Measurements from ENCODE around the gene OGDH.
"Not testable (repeated sequence)": the region's sequence is repeated elsewhere in the genome, so short reads cannot be mapped to it uniquely, and the experiment has no call there.

OGDH gene

GRCh38 chr7:44678471-44679179 lies 72.2 kb downstream of the OGDH start:
- no peak for DNase-seq

GRCh38 chr7:44681645-44682044 lies 75.2 kb downstream of the OGDH start:
- DNase-seq, result no peak

DNA sequence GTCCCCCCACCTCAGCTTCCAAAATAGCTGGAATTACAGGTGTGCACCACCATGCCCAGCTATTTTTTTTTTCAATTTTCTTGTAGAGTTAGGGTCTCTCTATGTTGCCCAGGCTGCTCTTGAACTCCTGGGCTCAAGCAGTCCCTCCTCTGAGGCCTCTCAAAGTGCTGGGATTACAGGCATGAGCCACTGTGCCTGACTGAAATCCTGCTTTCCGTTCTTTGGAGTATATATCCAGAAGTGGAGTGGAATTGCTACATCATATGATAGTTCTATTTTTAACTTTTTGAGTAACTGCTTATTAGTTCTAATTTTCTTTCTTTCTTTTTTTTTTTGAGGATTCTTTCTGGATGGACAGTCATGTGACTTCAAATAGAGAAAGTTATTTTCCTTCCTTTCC lies 79.3 kb downstream of the OGDH start:
- no peak for DNase-seq

DNA sequence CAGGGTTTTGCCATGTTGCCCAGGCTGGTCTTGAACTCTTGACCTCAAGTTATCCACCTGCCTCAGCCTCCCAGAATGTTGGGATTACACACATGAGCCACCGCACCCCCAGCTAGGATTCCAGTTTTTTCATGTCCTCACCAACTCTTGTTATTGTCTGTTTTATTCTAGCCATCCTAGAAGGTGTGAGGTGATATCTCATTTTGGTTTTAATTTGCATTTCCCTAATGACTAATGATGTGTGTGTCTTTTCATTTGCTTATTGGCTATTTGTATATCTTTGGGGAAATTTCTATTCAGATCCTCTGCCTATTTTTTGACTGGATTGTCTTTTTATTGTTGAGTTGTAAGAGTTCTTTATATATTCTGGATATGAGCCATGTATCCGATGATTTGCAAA lies 83.0 kb downstream of the OGDH start:
- no peak for DNase-seq

GRCh38 chr7:44693641-44694313 lies 87.3 kb downstream of the OGDH start:
- DNase-seq, result no peak

DNA sequence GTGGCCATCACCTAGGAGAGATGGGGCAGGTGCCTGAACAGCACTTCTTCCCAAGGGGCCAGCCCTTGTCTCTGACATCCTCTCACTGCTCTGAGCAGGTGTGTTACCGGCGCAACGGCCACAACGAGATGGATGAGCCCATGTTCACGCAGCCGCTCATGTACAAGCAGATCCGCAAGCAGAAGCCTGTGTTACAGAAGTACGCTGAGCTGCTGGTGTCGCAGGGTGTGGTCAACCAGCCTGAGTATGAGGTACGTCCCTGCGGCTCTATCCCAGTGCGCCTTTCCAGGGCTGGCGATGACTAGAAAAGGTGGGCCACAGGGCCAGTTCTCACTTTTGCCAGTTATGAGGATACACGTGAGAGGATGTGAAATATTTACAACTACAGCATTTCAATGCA lies 87.9 kb downstream of the OGDH start:
- no peak for DNase-seq

DNA sequence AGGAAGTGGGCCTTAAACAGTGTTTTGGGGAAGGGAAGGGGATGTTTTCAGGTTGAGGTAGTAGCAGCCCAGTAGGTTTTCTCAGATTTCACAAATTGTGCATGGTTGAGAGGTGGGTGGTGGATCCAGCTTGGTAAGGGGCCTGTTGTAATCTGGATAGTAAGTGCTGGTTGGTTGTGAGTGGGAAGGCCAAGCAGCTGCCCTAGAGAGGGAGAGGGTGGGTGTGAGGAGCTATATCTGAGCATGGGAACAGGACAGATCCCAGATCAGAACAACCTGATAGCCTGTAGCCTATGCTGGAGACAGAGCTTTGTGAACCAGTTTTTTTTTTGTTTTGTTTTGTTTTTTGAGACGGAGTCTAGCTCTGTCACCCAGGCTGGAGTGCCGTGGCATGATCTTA lies 88.3 kb downstream of the OGDH start:
- no peak for DNase-seq

- DNase-seq, result no peak
Observed at GRCh38 chr7:44695756-44696155, 89.3 kb downstream of the OGDH start.

DNA sequence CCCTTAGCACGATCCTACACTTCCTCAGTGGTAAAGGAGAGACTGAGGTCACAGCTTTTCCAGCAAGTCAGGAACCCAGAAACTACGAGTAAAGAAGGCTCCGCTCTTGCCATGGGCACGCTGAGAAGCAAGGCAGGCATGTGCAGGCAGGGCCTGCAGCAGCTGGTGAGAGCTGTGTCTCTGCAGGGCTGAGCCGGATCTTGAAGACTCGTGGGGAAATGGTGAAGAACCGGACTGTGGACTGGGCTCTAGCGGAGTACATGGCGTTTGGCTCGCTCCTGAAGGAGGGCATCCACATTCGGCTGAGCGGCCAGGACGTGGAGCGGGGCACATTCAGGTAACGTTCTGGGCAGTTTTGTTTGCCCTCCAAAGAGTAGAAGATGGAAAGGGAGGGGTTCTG lies 90.3 kb downstream of the OGDH start:
- DNase-seq, result no peak

DNA sequence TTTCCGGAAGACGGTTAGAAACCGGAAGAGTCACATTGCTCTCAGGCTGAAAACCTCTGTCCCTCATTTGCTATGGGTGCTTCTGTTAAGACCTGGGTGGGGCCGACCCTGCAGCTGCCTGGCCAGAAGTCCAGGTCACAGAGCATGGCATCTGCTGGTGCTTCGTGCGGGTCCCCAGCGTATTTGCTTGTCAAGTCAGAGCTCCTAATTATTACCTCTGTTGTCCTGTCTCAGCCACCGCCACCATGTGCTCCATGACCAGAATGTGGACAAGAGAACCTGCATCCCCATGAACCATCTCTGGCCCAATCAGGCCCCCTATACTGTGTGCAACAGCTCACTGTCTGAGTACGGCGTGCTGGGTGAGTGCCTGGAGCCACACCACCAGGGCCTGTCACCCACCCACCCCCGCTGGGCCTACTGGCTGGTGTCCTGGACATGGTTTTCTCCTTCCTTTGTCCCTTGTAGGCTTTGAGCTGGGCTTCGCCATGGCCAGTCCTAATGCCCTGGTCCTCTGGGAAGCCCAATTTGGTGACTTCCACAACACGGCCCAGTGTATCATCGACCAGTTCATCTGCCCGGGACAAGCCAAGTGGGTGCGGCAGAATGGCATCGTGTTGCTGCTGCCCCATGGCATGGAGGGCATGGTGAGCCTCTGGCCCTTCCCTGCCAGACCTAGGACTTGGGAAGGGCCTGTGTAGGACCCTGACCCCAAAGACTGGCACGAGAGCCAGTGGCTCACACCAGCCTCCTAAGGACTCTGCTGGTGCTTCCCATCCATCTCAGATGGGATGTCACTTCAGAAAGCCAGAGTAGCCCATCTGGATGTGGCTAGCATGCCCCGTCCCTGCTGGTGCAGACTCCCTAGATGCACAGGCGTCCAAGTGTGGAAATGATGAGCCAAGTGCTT lies 91.0 kb downstream of the OGDH start:
- DNase-seq, result no peak

DNA sequence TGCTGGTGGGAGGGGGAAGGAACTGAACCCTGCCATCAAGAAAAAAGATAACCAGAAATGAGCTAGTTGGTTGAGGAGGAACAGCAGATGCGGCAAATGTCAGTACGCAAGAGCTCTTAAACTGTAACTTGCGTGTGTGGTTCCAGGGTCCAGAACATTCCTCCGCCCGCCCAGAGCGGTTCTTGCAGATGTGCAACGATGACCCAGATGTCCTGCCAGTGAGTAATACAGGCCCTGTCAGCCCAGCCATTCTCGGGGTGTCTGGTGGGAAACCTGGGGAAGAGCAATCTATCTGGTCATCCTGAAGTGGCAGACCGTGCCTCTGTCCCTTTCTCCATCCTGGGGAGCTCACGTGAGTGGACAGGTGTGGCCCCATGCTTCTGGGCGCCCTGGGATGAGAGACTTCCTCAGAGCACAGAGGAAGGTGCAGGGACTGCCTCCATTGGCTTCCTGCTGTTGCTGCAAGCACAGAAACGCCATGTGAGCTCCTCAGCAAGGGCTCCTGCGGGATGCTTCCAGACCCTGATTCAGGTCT lies 91.7 kb downstream of the OGDH start:
- DNase-seq, result no peak

DNA sequence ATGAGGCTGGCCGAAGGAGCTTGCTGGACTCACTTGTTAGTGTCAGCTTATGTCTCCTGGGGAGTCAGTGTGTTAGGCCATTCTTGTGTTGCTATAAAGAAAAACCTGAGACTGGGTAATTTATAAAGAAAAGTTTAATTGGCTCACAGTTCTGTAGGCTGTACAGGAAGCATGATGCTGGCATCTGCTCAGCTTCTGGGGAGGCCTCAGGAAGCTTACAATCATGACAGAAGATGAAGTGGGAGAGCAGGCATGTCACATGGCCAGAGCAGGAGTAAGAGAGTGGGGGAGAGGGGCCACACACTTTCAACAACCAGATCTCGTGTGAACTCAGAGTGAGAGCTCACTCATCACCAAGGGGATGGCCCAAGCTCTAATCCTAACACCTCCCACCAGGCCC lies 93.2 kb downstream of the OGDH start:
- not testable (repeated sequence) for DNase-seq

GRCh38 chr7:44700322-44700721 lies 93.9 kb downstream of the OGDH start:
- no peak for DNase-seq

- DNase-seq, result not testable (repeated sequence)
Observed at GRCh38 chr7:44703391-44703790, 97.0 kb downstream of the OGDH start.

GRCh38 chr7:44703921-44704320 lies 97.5 kb downstream of the OGDH start:
- DNase-seq, result no peak

DNA sequence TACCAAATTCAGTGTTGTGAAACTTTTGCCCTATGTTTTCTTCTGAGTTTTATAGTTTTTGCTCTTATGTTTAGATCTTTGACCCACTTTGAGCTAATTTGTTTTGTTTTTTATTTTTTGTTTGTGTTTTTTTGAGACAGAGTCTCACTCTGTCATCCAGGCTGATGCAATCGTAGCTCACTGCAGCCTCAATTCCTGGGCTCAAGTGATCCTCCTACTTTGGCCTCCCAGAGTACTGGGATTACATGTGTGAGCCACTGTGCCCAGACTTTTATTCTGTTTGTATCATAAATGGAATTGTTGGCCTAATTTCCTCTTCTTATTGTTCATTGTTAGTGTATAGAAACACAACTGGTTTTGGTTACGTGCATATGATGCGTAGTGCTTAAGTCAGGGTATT lies 99.0 kb downstream of the OGDH start:
- DNase-seq, result no peak

GRCh38 chr7:44706788-44707557 lies 100.5 kb downstream of the OGDH start:
- no peak for DNase-seq

GRCh38 chr7:44707558-44708230 lies 101.3 kb downstream of the OGDH start:
- no peak for DNase-seq

GRCh38 chr7:44709011-44709915 lies 102.8 kb downstream of the OGDH start:
- DNase-seq, result no peak

GRCh38 chr7:44709945-44710596 lies 103.6 kb downstream of the OGDH start:
- DNase-seq, result no peak

All from left hindlimb (tissue), 1 donor.